ENCODE results near the gene MICU2. TPM values are rescaled to one million over a fixed set of nuclear protein-coding genes. Genes with fewer than 3 reads are reported as not detected.
A peak's percentile ranks its signal among the peaks of the same experiment; 100 is the strongest.

Gene MICU2
- total RNA-seq, 1 donor from 2014 or later: 35.7 TPM

DNA sequence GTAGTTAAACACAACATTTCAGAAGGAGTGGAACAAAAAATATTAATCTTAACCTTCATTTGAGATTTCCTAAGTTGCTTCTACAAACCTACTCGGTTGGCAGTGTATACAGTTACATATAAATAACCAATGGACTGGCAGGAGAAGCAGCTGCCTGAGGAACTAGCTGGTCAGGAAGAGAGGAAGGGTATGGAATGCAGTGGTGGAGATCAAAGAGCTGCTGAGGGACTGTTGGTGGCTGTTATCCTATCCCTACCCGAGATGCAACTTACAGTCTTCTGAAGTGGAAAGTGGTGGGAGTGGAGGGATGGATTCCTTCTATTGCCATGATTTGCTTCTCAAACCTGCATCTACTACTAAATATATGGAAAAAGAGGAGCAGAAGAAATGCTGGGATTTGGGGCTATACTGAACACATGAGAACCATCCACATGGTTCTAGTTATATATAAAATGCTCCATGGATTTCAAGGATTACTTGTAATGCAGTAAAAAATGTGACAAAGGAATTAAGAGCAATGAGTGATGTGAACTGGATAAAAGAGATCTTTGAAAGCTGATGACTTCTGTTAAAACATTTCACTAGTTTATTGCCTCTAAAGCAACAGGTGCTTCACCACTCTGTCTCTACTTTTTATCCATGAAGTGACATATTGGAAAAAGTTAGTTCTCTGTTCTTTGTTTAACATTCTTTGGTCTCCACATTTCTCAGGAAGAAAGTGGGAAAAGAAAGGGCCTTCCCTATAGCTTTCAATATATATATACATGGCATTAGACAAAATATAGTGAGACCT lies 29.9 kb downstream of the MICU2 start:
- Mint-ChIP-seq H3K4me1 (ENCODE audit: unreplicated experiment) (peaks cover 4% of the 10 kb centered on the region), H3K27me3 (no peaks in the 10 kb centered on the region), H3K27ac (no peak overlapping the region), H3K9me3 (no peaks in the 10 kb centered on the region), H3K4me3 (no peak overlapping the region), H3K36me3 (peaks cover 6% of the 10 kb centered on the region)
- no peak for DNase-seq (ENCODE audit: extremely low spot score, unreplicated experiment)
- no peak for TF ChIP-seq CTCF (conservative IDR thresholded peaks at IDR 0.05)

- no peak for TF ChIP-seq CTCF (conservative IDR thresholded peaks at IDR 0.05)
- Mint-ChIP-seq H3K4me3 (no peak overlapping the region), H3K4me1 (ENCODE audit: unreplicated experiment) (peaks cover 4% of the 10 kb centered on the region), H3K27ac (no peak overlapping the region), H3K27me3 (no peaks in the 10 kb centered on the region), H3K9me3 (no peaks in the 10 kb centered on the region), H3K36me3 (peaks cover 11% of the 10 kb centered on the region)
- DNase-seq (ENCODE audit: extremely low spot score, unreplicated experiment): no peak
Observed at GRCh38 chr13:21569686-21570085, 34.3 kb downstream of the MICU2 start.

DNA sequence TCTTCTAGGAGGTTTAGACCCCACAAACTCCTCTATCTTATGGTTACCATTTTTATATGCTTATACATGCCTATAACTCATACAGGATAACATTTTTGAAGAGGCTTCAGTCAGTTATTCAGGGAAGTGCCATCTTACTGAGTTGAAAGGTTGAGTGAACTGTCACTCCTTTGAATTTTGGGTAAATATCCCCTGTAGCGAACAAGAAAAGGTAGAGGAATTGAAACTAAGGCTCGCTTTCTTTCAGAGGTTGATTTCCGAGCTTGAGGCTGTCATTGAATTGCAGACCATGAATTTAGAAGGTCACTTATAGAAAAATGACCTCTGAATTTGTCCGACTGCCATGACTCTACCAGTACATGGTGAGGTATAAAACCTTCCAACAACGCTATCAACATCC lies 35.1 kb downstream of the MICU2 start:
- H3K4me1 Mint-ChIP-seq (ENCODE audit: unreplicated experiment): peaks cover 4% of the 10 kb centered on the region
- H3K27ac Mint-ChIP-seq: no peak overlapping the region

DNA sequence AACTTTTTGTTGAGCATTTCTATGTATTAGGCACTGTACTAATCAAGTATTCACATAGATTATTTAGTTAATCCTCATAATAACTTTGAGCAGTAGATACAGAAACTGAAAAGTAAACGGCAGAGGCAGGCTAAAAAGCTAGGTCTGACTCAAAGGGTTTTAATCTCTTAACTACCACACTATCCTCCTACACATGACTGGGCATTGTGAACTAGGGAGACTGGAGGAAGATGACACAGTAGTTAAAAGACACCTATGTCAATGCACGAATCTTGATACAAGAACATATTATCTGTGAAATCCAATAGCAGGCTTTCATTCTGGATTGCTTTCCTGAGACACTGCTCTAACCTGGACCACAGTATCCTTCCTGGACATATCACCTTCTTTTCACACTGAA lies 36.3 kb downstream of the MICU2 start:
- no peak for DNase-seq (ENCODE audit: extremely low spot score, unreplicated experiment)
- Mint-ChIP-seq H3K9me3 (no peaks in the 10 kb centered on the region), H3K27me3 (no peaks in the 10 kb centered on the region), H3K27ac (no peak overlapping the region), H3K36me3 (peaks cover 17% of the 10 kb centered on the region), H3K4me1 (ENCODE audit: unreplicated experiment) (peaks cover 4% of the 10 kb centered on the region), H3K4me3 (no peak overlapping the region)
- no peak for TF ChIP-seq CTCF (conservative IDR thresholded peaks at IDR 0.05)

More for the DNA sequence above, 35.1 kb downstream of the MICU2 start:
- no peak for TF ChIP-seq CTCF (conservative IDR thresholded peaks at IDR 0.05)
- DNase-seq (ENCODE audit: extremely low spot score, unreplicated experiment): no peak
- Mint-ChIP-seq H3K27me3 (no peaks in the 10 kb centered on the region), H3K4me3 (no peak overlapping the region), H3K36me3 (peaks cover 11% of the 10 kb centered on the region), H3K9me3 (no peaks in the 10 kb centered on the region)

- no peak overlapping the region for H3K27ac Mint-ChIP-seq
- no peaks in the 10 kb centered on the region for H3K27me3 Mint-ChIP-seq
- no peaks in the 10 kb centered on the region for H3K9me3 Mint-ChIP-seq
- no peak for DNase-seq (ENCODE audit: extremely low spot score, unreplicated experiment)
- peak; percentile 61 for TF ChIP-seq CTCF (conservative IDR thresholded peaks at IDR 0.05)
- no peaks in the 10 kb centered on the region for H3K4me1 Mint-ChIP-seq (ENCODE audit: unreplicated experiment)
- no peak overlapping the region for H3K4me3 Mint-ChIP-seq
- H3K36me3 Mint-ChIP-seq: peaks cover 42% of the 10 kb centered on the region
Observed at GRCh38 chr13:21557995-21558394, 46.0 kb downstream of the MICU2 start.

Data from type B pancreatic cell (in vitro differentiated cells).